Parathyroid adenoma (tissue), 2 donors: ENCODE measurements around the gene OR51I2.

Experiments used
- H2AFZ ChIP-seq: fragments of 300-600 bp; sonication (generic); one replicate; pipeline ENCODE4 v1.7.0; 2017; ENCODE audit warnings: antibody characterized with exemption, mild to moderate bottlenecking
- H3K27ac ChIP-seq: fragments of 300-600 bp; sonication (generic); one replicate; pipeline ENCODE4 v1.7.0; 2017
- H3K27me3 ChIP-seq: fragments of 300-600 bp; sonication (generic); one replicate; pipeline ENCODE4 v1.7.0; 2017; ENCODE audit warnings: low read length; ENCODE audit not compliant: control insufficient read depth, insufficient read depth
- H3K36me3 ChIP-seq: fragments of 300-600 bp; sonication (generic); one replicate; pipeline ENCODE4 v1.7.0; 2017; ENCODE audit warnings: low read length; ENCODE audit not compliant: control insufficient read depth, insufficient read depth
- H3K4me1 ChIP-seq: fragments of 300-600 bp; sonication (generic); one replicate; pipeline ENCODE4 v1.7.0; 2017; ENCODE audit warnings: control low read depth
- H3K4me2 ChIP-seq: fragments of 300-600 bp; sonication (generic); one replicate; pipeline ENCODE4 v1.7.0; 2017; ENCODE audit warnings: low read length
- H3K4me3 ChIP-seq: fragments of 300-600 bp; sonication (generic); one replicate; pipeline ENCODE4 v1.7.0; 2017; ENCODE audit warnings: low read depth, low read length
- H3K79me2 ChIP-seq: fragments of 300-600 bp; sonication (generic); one replicate; pipeline ENCODE4 v1.7.0; 2017; ENCODE audit warnings: control low read depth
- H3K9ac ChIP-seq: fragments of 300-600 bp; sonication (generic); one replicate; pipeline ENCODE4 v1.7.0; 2017; ENCODE audit warnings: mild to moderate bottlenecking
- H3K9me3 ChIP-seq: fragments of 300-600 bp; sonication (generic); one replicate; pipeline ENCODE4 v1.7.0; 2017; ENCODE audit warnings: low read length; ENCODE audit not compliant: control insufficient read depth
- CTCF ChIP-seq: fragments of 300-600 bp; sonication (generic); IDR thresholded peaks from one replicate; pipeline ENCODE4 v1.7.0; 2017; ENCODE audit warnings: antibody characterized with exemption, mild to moderate bottlenecking
- donor health status: primary hyperparathyroidism.

OR51I2 gene, protein sequence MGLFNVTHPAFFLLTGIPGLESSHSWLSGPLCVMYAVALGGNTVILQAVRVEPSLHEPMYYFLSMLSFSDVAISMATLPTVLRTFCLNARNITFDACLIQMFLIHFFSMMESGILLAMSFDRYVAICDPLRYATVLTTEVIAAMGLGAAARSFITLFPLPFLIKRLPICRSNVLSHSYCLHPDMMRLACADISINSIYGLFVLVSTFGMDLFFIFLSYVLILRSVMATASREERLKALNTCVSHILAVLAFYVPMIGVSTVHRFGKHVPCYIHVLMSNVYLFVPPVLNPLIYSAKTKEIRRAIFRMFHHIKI

GRCh38 chr11:5449023-5449422 lies at the start of gene OR51I2:
Gene OR51I2, plus strand, starts transcription at chr11:5449323. Its CDS starts 4,166 bp downstream, at chr11:5453489.
- Histone ChIP-seq H3K9ac (no peak within 1 kb of the TSS), H3K9me3 (no peaks in the 10 kb centered on the region), H3K4me3 (no peak within 1 kb of the TSS), H3K4me1 (no peaks in the 10 kb centered on the region), H3K36me3 (no peaks in the 10 kb centered on the region), H3K4me2 (no peak within 1 kb of the TSS), H3K79me2 (no peaks in the 10 kb centered on the region), H2AFZ (no peak within 1 kb of the TSS), H3K27ac (no peak within 1 kb of the TSS), H3K27me3 (no peaks in the 10 kb centered on the region)
- no peak for TF ChIP-seq CTCF

- Histone ChIP-seq H3K4me1 (no peaks in the 10 kb centered on the region), H3K27me3 (no peaks in the 10 kb centered on the region), H3K4me3 (no peak overlapping the region), H3K9ac (no peak overlapping the region), H3K4me2 (no peak overlapping the region), H2AFZ (no peak overlapping the region), H3K36me3 (no peaks in the 10 kb centered on the region), H3K27ac (no peak overlapping the region), H3K9me3 (no peaks in the 10 kb centered on the region), H3K79me2 (no peaks in the 10 kb centered on the region)
- TF ChIP-seq CTCF, result no peak
Measured at GRCh38 chr11:5405173-5405572, 44.0 kb upstream of the OR51I2 start.

DNA sequence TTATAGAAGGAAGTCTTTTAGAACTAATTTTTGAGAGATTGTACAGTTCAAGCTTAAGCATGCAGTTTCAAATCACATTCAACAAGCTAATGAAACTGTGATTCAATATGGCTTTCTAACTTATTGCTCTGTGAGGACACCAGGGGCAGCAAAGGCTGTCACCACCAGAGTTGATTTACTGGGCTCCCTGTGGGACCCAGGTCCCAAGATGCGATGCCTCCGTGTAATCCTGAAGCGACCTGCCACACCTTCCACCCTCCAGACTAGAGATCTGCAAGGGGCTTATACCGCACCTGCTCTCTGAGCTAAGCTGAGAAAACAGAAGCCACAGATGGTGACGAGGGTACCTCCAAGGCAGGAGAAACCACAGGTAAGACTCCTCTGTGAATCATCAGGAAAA lies 28.1 kb upstream of the OR51I2 start:
- Histone ChIP-seq H3K36me3 (no peaks in the 10 kb centered on the region), H3K9me3 (no peaks in the 10 kb centered on the region), H3K79me2 (no peaks in the 10 kb centered on the region), H3K4me2 (no peak overlapping the region), H3K27me3 (no peaks in the 10 kb centered on the region), H3K9ac (no peak overlapping the region), H3K27ac (no peak overlapping the region), H2AFZ (no peak overlapping the region), H3K4me1 (no peaks in the 10 kb centered on the region), H3K4me3 (no peak overlapping the region)
- no peak for TF ChIP-seq CTCF

DNA sequence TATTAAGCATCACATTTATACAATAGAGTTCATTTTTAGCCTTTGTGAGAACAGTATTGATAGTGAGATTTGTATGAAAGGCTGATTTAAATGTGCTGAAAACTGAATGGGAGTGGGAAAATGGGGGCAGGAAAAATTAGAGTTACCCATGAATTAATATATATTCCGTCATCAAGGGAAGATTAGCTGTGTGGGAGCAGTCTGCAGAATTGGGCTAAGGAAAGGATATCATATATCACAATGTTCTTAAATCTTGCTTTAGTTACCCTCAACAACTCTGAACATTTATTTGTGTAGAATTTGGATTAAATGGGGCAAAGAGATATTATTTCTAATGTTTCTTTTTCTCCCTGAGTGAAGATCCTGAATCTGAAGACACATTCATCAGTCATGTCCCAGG lies 27.3 kb upstream of the OR51I2 start, which contains the start of gene OR51Q1:
Gene OR51Q1 (plus strand): TSS at position 301 of the 400 bp plus-strand sequence. CDS start 90 bp downstream, at position 391.
- no peak within 1 kb of the TSS for H3K9ac ChIP-seq
- no peak within 1 kb of the TSS for H3K4me3 ChIP-seq
- no peak within 1 kb of the TSS for H3K27ac ChIP-seq
- H3K79me2 ChIP-seq, result no peaks in the 10 kb centered on the region
- no peaks in the 10 kb centered on the region for H3K36me3 ChIP-seq
- H3K9me3 ChIP-seq, result no peaks in the 10 kb centered on the region
- no peaks in the 10 kb centered on the region for H3K27me3 ChIP-seq
- H3K4me1 ChIP-seq, result no peaks in the 10 kb centered on the region
- H2AFZ ChIP-seq, result no peak within 1 kb of the TSS
- H3K4me2 ChIP-seq, result no peak within 1 kb of the TSS
- no peak for TF ChIP-seq CTCF

DNA sequence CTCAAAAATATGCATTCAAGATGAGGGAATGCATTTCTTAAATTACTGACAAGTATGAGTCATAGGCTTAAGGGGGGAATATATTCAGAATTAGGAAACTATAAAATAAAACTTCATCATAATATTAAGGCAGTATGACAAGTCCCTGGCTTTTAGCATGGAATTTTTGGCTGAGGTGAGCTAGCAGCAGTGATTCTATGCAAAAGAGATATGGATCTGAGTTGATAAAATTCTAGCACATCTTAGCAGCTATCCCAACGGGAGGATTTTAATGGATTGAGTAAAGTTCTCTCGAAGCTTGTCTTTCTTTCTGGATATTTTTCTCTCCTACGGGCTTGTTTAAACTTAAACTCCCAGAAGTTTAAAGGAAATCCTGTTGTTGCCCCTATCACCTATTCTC lies 26.0 kb upstream of the OR51I2 start:
- Histone ChIP-seq H3K27ac (no peak overlapping the region), H3K36me3 (no peaks in the 10 kb centered on the region), H3K9ac (no peak overlapping the region), H3K27me3 (no peaks in the 10 kb centered on the region), H3K4me3 (no peak overlapping the region), H3K9me3 (no peaks in the 10 kb centered on the region), H3K79me2 (no peaks in the 10 kb centered on the region), H3K4me2 (no peak overlapping the region), H3K4me1 (no peaks in the 10 kb centered on the region), H2AFZ (no peak overlapping the region)
- TF ChIP-seq CTCF, result no peak
